NOMO-1 treated with dmso at 0.1 percent for 144 hours (cell line): Measurements from ENCODE around the gene KCNQ4.

Source experiments
- DNase-seq: peaks from one replicate; lab custom pipeline; 2025; ENCODE audit not compliant: unreplicated experiment; lab: John Stamatoyannopoulos, UW

The KCNQ4 gene

GRCh38 chr1:40754201-40754600 is 29.4 kb upstream of the KCNQ4 start:
- no peak for DNase-seq

- no peak for DNase-seq
These were observed 28.5 kb upstream of the KCNQ4 start for GRCh38 chr1:40755067-40755466.

GRCh38 chr1:40756523-40756922 is 27.1 kb upstream of the KCNQ4 start:
- DNase-seq: no peak

- DNase-seq: no peak
These were observed 26.5 kb upstream of the KCNQ4 start for GRCh38 chr1:40757084-40757483.

GRCh38 chr1:40758004-40758403 is 25.6 kb upstream of the KCNQ4 start:
- no peak for DNase-seq

- DNase-seq: no peak
These were observed 24.8 kb upstream of the KCNQ4 start for GRCh38 chr1:40758578-40759343.

- no peak for DNase-seq
These were observed 22.6 kb upstream of the KCNQ4 start for GRCh38 chr1:40760984-40761383.

GRCh38 chr1:40762144-40762923 is 21.3 kb upstream of the KCNQ4 start:
- DNase-seq: no peak

- DNase-seq: no peak
These were observed 19.6 kb upstream of the KCNQ4 start for GRCh38 chr1:40763742-40764532.

GRCh38 chr1:40764981-40765380 is 18.6 kb upstream of the KCNQ4 start:
- no peak for DNase-seq

- no peak for DNase-seq
These were observed 17.6 kb upstream of the KCNQ4 start for GRCh38 chr1:40766017-40766416.

- DNase-seq: no peak
These were observed 17.0 kb upstream of the KCNQ4 start for GRCh38 chr1:40766560-40766959.

- no peak for DNase-seq
These were observed 15.2 kb upstream of the KCNQ4 start for GRCh38 chr1:40768146-40768990.

- no peak for DNase-seq
These were observed 13.8 kb upstream of the KCNQ4 start for GRCh38 chr1:40769815-40770214.

- DNase-seq: no peak
These were observed 13.1 kb upstream of the KCNQ4 start for GRCh38 chr1:40770296-40771070.

GRCh38 chr1:40772146-40772955 is 11.2 kb upstream of the KCNQ4 start:
- DNase-seq: no peak

- DNase-seq: no peak
These were observed 9.8 kb upstream of the KCNQ4 start for GRCh38 chr1:40773748-40774265.

GRCh38 chr1:40774266-40774998 is 9.2 kb upstream of the KCNQ4 start:
- DNase-seq: no peak
